Nephron progenitor cell (in vitro differentiated cells): Measurements from ENCODE around the gene BACE1.
A peak's percentile ranks its signal among the peaks of the same experiment; 100 is the strongest.

Source experiments
- DNase-seq: peaks from one replicate; pipeline ENCODE4 v3.0.0; 2021
- H3K27ac Mint-ChIP-seq: 2 replicates; pipeline ENCODE4 v1.8.0; 2021; ENCODE audit warnings: mild to moderate bottlenecking, moderate library complexity, mixed read lengths
- H3K27me3 Mint-ChIP-seq: 2 replicates; pipeline ENCODE4 v1.8.0; 2021; ENCODE audit warnings: mild to moderate bottlenecking, low read depth, mixed read lengths; ENCODE audit not compliant: poor library complexity
- H3K36me3 Mint-ChIP-seq: 2 replicates; pipeline ENCODE4 v1.8.0; 2021; ENCODE audit warnings: low read depth, mixed read lengths
- H3K4me1 Mint-ChIP-seq: 2 replicates; pipeline ENCODE4 v1.8.0; 2021; ENCODE audit warnings: mixed read lengths
- H3K4me3 Mint-ChIP-seq: 2 replicates; pipeline ENCODE4 v1.8.0; 2021; ENCODE audit warnings: mild to moderate bottlenecking, moderate library complexity, mixed read lengths
- H3K9me3 Mint-ChIP-seq: 2 replicates; pipeline ENCODE4 v1.8.0; 2021; ENCODE audit warnings: mild to moderate bottlenecking, moderate library complexity, mixed read lengths
- CTCF ChIP-seq: fragments of 200-600 bp; sonication (generic); IDR thresholded peaks from 2 replicates; pipeline ENCODE4 v1.5.0; 2021; ENCODE audit warnings: antibody characterized with exemption

The BACE1 gene

GRCh38 chr11:117286588-117286987, 29.5 kb downstream of the BACE1 start:
- no peak for TF ChIP-seq CTCF
- Mint-ChIP-seq H3K27ac (peak overlapping the region; percentile 0), H3K4me3 (no peak overlapping the region), H3K4me1 (no peaks in the 10 kb centered on the region), H3K9me3 (no peaks in the 10 kb centered on the region), H3K36me3 (peaks cover 81% of the 10 kb centered on the region), H3K27me3 (no peaks in the 10 kb centered on the region)
- no peak for DNase-seq

GRCh38 chr11:117284053-117284452, 32.0 kb downstream of the BACE1 start:
- Mint-ChIP-seq H3K27me3 (no peaks in the 10 kb centered on the region), H3K36me3 (peaks cover 77% of the 10 kb centered on the region), H3K4me3 (no peak overlapping the region), H3K4me1 (no peaks in the 10 kb centered on the region), H3K9me3 (no peaks in the 10 kb centered on the region), H3K27ac (no peak overlapping the region)
- no peak for TF ChIP-seq CTCF
- no peak for DNase-seq

GRCh38 chr11:117282956-117283355, 33.1 kb downstream of the BACE1 start:
- no peaks in the 10 kb centered on the region for H3K4me1 Mint-ChIP-seq
- no peaks in the 10 kb centered on the region for H3K27me3 Mint-ChIP-seq
- DNase-seq, result no peak
- TF ChIP-seq CTCF, result no peak
- H3K9me3 Mint-ChIP-seq, result no peaks in the 10 kb centered on the region
- no peak overlapping the region for H3K4me3 Mint-ChIP-seq
- peaks cover 69% of the 10 kb centered on the region for H3K36me3 Mint-ChIP-seq
- no peak overlapping the region for H3K27ac Mint-ChIP-seq

GRCh38 chr11:117281869-117282268, 34.2 kb downstream of the BACE1 start:
- Mint-ChIP-seq H3K27ac (peak overlapping the region; percentile 7), H3K4me3 (no peak overlapping the region), H3K9me3 (no peaks in the 10 kb centered on the region), H3K4me1 (no peaks in the 10 kb centered on the region), H3K27me3 (no peaks in the 10 kb centered on the region), H3K36me3 (peaks cover 68% of the 10 kb centered on the region)
- DNase-seq, result no peak
- TF ChIP-seq CTCF, result no peak

GRCh38 chr11:117281159-117281558, 34.9 kb downstream of the BACE1 start:
- H3K4me1 Mint-ChIP-seq, result no peaks in the 10 kb centered on the region
- H3K27me3 Mint-ChIP-seq, result no peaks in the 10 kb centered on the region
- H3K27ac Mint-ChIP-seq, result no peak overlapping the region
- no peak for DNase-seq
- H3K4me3 Mint-ChIP-seq, result no peak overlapping the region
- H3K36me3 Mint-ChIP-seq, result peaks cover 64% of the 10 kb centered on the region
- no peaks in the 10 kb centered on the region for H3K9me3 Mint-ChIP-seq
- TF ChIP-seq CTCF, result no peak

GRCh38 chr11:117279711-117280376, 36.2 kb downstream of the BACE1 start:
- Mint-ChIP-seq H3K4me3 (no peak overlapping the region), H3K27me3 (no peaks in the 10 kb centered on the region), H3K9me3 (no peaks in the 10 kb centered on the region), H3K36me3 (peaks cover 64% of the 10 kb centered on the region), H3K27ac (no peak overlapping the region), H3K4me1 (no peaks in the 10 kb centered on the region)
- DNase-seq, result no peak
- TF ChIP-seq CTCF, result no peak
